GM04503 (cell line): ENCODE results near the gene NFAM1.

ENCODE experiments used
- DNase-seq: peaks from one replicate; pipeline ENCODE4 v3.0.0-alpha.2; 2012; ENCODE audit warnings: low read depth

Gene NFAM1

DNA sequence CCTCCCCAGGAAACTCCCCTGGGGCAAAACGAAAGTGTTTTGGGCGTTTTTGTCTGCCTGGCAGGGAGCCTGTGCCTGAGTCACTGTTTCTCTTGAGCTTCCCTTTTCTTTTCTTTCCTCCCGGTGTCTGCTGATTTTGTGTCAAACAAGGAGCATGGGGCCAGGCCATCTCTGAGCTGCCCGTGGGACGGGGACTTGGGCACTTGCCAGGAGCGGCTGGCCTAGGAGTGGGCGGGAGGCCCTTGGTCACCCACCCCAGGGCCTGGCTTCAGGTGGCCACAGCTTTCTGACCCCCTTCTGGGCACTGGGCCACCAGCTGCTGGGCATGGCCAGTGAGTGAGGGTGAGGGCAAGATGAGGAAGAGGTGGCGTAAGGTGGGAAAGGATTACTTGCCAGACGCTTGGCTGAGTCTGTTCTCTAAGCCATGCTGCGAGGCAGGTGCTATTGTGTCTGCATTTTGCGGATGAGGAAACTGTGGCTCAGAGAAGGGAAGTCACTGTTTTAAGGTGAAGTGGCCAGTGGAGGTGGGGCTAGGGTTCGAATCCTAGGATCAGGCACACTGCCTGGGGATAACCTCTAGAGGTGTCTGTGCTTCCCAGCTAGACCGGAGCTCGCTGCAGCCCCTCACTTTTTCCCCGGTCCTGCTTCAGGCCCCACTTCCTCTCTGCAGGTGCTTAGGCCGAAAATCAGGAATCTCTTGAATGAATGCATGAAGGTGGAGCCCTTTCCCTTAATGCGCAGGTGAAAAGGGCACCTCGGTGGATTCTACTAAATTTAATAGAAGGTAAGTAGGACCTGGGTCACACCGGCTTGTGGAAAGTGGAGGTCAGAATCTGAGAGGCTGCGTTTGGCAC lies 7.8 kb upstream of the NFAM1 start:
- no peak for DNase-seq

DNA sequence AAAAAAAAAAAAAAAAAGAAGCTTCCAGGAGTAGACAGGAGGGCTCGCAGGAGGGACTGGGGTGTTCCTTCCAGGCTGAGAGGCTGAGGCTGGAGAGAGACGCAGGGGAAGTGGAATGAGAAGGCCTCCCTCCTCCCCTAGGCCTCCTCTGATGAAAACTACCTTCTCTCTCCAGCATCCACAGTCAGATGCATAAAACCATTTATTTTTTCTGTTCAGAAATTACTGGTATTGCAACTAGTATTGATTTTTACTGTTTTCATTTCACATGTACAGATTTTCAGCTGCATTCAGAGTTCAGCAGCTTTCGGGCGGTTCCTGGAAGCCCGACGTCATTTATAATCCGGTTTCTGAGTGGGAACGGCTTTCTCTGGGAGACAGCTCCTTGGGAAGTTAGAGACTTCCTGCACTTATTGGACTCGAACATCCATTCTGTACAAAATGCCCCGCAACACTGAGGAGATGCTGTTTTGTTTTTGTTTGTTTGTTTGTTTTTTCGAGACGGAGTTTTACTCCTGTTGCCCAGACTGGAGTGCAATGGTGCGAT lies 6.9 kb upstream of the NFAM1 start:
- no peak for DNase-seq

DNA sequence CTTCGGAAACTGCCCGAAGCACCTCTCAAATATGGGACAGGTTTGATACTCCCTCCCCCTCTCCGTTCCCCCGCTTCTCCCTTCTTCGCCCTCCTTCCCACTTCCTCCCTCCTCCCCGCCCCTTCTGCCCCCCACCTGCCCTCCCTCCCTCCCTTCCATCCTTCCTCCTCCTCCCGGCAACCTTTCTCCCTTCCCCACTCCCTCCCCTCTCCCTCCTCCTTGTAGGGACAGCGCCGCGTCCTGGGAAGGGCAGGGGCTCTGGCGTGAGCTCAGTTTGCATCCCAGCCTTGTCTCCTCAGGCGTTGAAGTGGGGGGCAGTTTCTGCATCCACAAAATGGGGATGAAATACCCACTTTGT lies 6.1 kb upstream of the NFAM1 start:
- no peak for DNase-seq

DNA sequence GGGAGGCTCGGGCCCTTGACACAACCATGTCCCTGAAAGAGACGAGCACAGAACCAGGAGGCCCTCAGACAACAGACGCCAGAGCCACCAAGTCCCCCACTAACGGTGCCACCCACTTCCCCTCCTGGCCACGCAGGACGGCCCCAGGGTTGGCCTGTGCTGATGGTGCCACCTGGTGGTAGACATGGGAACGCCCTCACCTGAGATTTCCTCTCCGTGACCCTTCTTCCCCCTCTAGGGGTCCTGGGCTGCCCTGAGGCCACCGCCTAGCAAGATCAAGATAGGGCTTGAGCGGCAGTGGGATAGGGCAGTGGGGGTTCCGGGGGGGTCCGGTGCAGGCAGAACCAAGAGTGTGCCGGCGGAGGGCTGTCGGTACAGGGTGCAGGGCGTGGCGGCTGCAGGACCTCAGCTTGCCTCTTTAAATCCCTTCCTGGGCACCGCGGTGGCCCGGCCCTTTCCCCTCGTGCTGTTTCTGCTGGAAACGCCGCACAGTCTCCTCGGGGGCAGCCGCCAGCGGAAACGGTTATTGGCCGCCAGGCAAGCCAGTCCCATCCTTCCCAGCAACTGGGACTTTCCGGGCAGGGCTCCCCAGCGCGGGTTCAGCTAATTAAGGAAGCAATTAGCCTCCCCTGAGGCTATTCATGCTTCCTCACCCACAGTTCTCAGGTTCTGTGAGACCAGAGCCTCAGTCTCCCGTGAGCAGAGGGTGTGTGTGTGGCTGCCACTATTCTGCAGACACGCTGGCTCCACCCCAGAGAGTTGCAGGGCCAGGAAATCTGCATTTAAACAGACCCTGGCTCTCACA lies 5.5 kb upstream of the NFAM1 start:
- DNase-seq = no peak

DNA sequence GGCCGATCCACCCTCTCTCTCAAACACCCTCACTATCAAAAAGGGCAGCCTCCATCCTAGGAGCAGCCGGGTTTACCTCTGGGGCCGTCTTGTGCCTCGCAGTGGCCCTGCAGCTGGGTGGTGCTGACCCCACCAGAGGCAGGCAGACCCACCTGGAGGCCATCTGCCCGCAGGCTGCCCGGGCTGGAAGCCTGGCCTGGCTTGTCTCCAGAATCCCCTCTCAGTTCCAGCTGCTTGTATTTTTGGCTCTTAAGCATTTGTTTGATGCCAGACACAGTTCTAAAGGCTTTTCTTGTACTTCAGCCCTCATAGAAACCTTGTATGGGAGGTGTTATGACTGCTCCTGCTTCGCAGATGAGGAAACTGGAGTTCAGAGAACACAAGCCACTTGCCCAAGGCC lies 4.2 kb upstream of the NFAM1 start:
- DNase-seq = no peak

DNA sequence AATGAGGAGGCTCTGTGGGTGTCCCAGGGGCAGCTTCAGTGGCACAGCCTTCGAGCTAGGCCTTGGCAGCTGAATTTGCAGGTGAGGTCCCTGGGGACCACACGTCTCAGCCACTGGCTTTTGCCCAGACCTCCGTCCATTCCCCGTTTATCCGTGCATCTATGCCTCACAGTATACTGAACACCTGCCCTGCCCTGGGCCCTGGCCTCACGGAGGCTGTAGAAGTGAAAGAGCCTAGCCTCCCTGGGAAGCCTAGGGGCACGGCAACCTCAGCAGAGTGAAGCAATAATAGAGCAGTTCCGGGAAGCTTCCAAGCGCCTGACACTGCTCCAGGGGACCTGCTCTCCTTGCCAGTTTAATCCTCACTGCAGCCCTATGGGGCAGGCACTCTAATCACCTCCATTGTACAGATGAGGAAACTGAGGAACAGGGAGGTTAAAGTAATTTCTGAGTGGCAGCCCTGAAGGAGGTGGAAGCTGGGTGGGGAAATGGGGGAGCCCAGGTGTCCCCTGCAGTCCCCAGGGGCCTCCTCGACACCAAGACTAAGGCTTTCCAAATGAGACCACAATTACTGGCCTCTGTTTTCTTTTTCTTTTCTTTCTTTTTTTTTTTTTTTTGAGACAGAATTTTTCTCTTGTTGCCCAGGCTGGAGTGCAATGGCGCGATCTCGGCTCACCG lies 2.7 kb upstream of the NFAM1 start:
- DNase-seq = no peak

DNA sequence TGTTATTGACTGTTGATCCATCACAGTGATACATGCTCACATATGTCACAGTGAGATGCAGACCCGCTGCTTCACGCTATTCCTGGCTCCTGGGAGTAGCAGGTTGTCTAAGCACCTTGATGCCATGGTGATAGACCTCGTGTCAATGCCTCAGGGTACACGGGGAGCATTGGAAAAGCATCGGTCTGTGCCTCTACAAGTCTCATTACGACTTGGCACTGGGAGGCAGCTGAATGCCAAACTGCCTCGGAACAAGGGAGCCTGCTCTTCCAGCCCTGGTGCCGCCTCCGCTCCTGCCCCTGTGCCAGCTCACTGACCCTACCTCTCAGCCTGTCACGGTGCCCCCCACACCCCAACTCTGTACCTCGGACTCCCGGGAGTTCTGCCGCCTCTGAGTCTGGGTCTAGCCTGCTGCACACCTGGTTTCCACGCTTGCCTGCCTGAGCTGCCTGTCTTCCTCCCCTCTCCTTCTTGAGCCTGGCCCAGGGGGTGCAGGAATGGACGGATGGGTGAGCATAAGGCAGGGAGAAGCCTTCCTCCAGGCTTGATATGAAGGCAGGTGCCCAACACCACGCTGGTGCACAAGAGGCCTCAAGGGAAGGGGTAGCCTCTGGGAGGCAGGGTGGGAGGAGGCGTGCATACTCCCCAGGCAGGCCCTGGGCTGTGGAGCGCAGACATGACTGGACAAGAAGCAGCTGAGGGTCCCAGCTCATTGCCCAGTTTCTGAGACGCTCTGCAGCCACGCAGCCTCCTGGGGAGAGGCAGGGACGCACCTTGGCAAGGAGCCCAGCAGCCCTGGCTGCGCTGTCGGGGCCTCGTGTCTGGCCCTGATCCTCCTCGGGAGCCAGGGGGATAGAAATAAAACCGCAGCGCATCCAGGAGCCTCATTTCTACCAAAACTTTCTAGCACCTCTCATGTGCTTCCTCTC lies 1.8 kb upstream of the NFAM1 start:
- DNase-seq = no peak

DNA sequence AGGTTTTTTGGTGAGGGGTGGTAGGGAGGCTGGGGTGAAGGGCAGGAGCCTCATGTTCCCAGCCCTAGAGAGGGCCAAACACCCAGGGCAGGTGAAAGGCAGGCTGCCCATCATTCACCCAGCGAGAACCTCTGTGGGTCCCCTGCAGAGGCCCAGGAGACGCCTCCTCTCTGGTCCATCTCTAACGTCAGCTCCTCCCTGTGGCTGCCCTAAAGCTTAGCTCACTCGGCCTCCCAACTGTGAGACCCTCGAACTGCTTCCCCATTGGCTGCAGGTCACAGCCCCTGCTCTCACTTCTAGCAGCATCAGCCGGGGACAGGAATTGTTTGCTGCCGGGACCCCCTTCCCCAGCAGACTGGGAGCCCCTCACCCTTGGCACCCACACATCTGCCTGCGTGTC lies 615 bp upstream of the NFAM1 start:
- DNase-seq = no peak

DNA sequence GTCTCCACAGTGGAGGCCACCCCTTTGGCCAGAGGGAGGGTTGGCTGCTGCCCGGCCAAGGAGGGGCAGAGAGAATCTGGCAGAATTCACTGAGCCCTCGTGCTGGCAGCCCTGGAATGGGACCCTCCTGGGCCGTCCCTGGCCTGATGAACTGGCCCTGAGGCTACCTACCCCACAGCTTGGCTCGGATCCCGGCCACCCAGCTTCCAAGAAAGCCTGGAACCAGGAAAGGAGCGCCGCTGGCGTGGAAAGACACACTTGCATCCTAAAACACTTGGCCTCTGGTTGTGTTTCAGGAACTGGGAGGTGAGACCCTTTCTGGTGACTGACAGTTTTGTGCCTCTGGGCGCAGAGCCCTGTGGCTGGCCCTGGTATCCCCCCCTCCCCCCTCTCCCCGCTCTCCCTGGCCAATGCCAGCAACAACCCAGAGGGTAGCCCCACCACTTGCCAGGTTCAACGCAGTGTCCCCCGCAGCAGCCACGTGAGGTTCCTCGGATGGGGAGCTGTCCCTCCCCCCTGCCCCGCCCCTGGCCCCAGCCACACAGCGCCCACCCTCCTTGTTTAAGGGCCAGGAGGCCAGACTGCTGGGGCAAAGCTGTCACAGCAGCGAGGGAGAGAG lies 693 bp downstream of the NFAM1 start:
- DNase-seq = no peak

DNA sequence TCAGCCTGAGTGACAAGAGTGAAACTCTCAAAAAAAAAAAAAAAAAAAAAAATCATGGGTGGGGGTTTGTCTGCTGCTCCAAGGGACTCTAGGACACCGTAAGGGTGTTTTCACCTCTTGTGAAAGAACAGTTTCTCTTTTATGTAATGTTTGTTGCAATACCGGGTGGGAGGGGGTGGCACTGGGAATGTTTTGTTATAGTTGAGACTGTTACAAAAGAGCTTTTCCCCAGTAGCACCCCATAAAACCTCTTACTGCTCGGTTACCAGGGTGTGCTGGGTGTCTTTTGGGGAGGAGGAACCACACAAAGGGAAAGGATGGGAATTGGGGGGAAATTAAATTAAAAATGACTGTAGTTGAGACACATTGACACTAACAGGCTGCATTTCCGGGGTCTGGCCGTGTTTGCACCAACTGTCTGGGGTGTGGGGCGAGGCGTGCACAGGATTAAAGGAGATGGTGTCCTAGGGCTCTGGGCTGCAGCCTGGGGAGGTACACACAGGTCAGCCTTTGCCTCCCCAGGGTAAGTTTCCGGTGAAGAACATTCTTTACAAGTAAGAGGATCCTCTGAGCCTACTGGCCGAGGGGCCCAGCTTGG lies 1.6 kb downstream of the NFAM1 start:
- no peak for DNase-seq

DNA sequence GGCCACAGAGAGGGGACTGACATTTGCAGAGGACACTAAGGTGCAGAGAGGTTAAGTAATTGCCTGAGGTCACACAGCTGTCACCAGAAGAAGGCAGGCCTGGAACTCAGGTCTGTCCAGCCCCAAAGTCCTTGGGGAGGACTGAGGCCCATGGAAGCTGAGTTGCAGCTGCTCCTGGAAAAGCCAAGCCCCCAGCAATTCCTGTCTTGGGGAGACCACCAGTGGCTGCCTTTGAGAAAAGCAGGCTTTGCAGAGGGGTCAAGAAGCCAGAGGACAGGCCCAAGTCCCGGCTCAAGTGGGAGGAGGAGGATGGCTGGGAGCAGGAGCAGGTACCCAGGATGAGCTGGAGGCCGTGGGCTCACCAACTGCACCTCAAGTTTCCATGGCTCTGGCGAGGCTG lies 3.4 kb downstream of the NFAM1 start:
- DNase-seq = no peak

DNA sequence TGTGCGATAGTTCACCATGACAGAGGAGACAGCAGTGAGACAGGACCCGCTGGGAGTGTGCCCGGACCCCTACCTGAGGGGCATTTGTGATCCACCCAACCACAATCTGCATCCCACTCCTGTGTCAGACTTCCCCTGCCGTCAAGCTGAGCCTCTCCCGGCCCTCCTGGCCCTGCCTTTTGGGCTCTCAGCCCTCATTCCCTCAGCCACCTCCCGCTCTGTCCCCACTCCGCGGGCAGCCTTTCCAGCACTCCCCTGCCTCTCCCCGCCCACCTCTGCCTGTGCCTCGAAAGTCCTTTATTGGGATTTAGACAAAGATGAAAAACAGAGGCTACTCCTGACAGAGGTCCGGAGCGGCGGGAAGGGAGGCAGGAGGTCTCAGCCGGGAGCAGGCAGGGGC lies 4.2 kb downstream of the NFAM1 start:
- DNase-seq = no peak

DNA sequence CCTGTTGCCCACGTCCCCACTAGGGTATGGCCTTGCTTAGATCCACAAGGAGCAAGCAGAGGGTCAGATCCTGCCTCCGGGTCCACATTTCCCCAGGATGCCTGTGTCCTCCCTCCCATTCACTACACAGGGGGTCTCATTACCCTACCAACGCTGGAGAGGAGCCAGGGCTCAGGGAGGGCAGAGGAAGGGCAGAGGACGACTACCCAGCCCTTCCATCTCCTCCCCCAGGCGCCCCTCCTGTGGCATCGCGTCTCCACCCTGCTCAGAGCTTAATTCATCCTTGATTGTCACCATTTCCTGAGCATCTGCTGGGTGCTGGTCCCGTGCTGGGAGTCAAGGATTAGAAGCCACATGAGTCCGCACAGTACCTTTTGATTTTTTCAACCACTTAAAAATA lies 5.0 kb downstream of the NFAM1 start:
- no peak for DNase-seq

DNA sequence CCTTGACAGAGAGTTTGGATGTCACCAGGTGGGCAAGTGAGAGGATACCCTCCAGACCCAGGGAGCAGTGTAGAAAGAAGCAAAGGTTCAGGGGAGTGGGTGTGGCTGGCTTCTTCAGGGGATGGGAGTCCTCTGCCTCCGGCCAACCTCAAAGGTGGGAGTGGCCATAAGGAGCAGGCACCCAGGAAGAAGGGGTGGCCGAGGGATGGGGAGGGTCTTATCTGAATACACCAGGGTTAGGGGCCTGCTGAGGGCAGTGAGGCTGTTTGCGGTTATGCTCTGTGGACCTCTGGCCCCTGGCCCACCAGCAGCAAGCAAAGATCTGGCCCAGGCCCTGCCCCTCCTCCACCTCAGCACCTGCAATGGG lies 6.2 kb downstream of the NFAM1 start:
- DNase-seq = no peak

DNA sequence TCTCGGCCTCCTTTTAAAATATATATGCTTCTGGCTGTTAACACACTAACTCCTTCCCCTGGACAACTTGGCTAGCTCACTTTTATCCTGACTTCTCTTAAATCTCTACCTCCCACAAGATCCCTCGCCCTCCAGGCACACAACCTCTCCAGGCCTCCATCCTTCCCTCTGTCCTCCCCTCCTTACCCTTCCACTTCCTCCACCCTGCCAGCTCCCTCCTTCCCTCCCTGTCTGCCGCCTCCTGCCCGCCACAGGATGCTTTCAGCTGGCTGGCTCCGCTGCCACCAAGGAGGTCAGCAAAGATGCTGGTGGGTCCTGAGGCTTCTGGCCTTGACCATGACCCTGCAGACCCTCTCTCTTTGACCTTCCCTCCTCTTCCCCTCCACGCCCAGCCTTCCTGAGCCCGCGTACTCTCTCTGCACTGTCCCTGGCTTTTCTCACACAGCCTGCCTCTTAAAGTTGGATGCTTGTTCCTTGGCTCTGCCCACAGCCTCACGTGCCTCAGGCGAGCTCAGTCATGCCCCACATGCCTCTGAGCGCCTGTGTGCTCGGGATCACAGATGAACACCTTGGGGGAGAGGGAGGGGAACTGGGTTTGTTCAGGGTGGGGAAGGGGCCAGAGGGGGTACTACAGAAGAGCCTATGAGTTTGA lies 6.7 kb downstream of the NFAM1 start:
- DNase-seq = no peak

DNA sequence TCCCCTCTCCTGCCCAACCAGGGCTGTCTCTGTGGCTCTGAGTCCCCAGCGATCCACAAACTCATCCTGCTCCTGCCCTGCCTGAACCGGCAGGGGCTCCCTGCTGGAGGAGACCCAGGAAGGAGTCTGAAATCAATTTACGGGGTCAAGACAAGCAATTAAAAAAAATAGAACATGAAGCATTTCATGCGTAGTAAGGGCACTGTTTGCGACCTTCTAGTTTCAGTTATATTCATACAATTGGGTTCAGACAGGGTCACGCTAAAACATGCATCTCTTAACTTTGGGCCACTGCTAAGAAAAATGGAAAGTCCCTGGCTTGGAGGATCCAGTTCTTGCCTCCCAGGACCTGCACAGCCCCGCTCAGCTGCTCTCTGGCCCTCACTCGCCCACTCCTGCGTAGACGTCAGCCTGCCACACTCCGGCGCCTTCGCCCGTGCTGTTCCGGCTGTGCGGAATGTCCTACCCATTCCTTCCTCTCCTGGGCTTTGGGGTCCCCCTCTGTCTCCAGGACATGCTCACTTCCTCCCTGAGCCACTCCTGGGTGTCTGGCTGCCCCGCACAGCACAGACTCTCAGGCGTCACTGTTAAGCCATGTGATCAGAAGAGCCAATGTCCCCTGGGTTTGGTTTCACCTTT lies 12.8 kb downstream of the NFAM1 start:
- DNase-seq = no peak

DNA sequence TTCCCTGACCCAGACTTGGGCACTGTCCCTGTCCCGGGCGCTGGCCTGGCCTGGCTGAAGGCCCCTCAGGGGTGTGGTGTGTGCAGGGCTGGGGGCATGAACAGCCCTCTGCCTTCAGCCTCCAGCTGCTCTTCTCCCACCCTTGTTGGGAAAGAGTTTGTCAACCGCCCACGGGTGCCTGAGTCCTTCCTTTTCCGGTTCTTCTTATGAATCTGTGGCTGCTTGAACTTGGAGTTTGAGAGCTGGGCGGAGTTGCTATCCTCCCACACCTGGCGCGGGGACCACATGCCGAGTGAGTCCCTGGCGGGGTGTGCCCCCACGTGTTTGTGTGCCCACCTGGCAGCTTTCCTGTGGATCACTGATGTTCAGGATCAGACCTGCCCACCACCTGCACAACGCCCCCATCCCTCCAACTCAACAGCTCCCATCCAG lies 13.4 kb downstream of the NFAM1 start:
- DNase-seq = no peak

DNA sequence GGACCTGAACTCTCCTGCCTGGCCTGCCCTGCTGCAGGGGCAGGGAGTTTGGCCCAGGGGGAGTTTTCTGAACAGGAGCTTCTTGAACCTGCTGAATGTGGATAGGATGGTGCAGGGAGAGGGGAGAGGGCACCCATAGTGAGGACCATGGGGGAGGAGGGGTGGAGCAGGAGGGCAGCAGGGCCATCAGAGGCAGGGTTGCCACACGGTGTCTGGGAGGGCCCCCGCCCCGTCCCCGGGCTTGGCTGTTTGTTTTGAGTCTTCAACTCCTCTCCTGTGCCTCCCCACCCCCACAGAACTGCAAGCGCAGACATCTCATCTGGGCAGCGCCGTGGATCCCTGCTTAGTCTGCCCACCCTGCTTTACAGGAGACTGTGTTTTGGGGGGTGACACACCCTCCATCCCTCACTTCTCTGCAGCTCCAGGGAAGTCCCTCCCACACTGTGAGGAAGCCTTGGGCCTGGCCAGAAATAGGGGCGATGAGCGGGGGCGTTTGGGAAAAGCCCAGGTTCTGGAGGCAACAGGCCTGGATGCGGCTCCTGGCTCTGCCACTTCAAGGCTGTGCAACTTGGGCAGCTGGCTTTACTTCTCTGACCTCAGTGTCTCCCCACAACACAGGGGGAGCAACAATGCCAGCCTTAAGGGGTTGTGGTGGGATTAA lies 14.4 kb downstream of the NFAM1 start:
- no peak for DNase-seq

DNA sequence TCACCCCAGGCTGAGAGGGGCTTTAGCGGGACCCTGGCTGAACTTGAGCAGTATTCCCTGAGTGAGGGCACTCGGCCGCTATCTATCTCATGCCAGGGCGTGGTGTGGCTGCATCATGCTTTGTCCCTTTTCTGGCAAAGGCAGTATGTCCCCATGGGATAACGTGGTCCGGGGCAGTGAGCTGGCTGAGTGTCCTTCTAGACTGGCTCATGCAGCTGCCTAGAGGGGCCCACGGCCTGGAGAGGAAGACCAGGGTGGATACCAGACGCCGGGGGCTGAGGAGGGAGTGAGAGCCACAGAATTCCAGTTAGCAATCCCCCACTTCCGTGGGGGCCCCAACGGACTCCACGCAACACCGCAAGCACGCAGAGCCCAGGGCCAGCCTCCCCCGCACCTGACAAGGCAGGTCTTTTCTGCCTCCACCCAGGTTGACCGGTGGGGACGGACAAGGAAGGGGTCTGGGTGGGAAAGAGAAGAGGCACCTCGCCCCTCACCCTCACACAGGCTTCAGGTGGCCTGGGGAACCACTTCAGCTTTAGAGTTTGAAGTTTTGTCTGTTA lies 15.5 kb downstream of the NFAM1 start:
- DNase-seq = no peak
